Liver (tissue), 3 donors: ENCODE results near the gene DNASE2.

Experiments
- EGR1 ChIP-seq, 2 donors: IDR thresholded peaks; 2 replicates each; pipeline ENCODE4 v1.6.1; 2016 to 2018; ENCODE audit warnings: antibody characterized with exemption in 2 of 2, low read depth in 2 of 2
- GABPA ChIP-seq, 2 donors: IDR thresholded peaks in 1 of 2; conservative IDR thresholded peaks in 1 of 2; 2 replicates each; pipeline ENCODE4 v1.6.1; 2016; ENCODE audit warnings: antibody characterized with exemption in 2 of 2, mild to moderate bottlenecking in 1 of 2, moderate library complexity in 1 of 2
- HNF4G ChIP-seq: IDR thresholded peaks from 2 replicates; pipeline ENCODE4 v1.6.1; 2016; ENCODE audit warnings: antibody characterized with exemption
- TAF1 ChIP-seq: conservative IDR thresholded peaks from 2 replicates; pipeline ENCODE4 v1.6.1; 2016; ENCODE audit warnings: antibody characterized with exemption, mild to moderate bottlenecking
- YY1 ChIP-seq: IDR thresholded peaks from 2 replicates; pipeline ENCODE4 v1.6.1; 2016; ENCODE audit warnings: antibody characterized with exemption, mild to moderate bottlenecking
- TF ChIP-seq, protein P1 (sequence below): fragments of 150-350 bp; IDR thresholded peaks from 2 replicates; pipeline ENCODE4 v1.5.1; 2017; ENCODE audit warnings: improper control_type of control experiment, low read depth, low read length; ENCODE audit not compliant: missing input control
- TF ChIP-seq, protein P2 (sequence below): IDR thresholded peaks from 2 replicates; pipeline ENCODE4 v1.6.1; 2016; ENCODE audit warnings: antibody characterized with exemption
- TF ChIP-seq, protein P3 (sequence below): IDR thresholded peaks from 2 replicates; pipeline ENCODE4 v1.6.1; 2016; ENCODE audit warnings: antibody characterized with exemption, mild to moderate bottlenecking
- TF ChIP-seq, protein P4 (sequence below): IDR thresholded peaks from 2 replicates; pipeline ENCODE4 v1.6.1; 2016; ENCODE audit warnings: antibody characterized with exemption
- donor health status: healthy.
- donor health status: healthy.

GRCh38 chr19:12922959-12923358, 41.7 kb upstream of the DNASE2 start:
- TF ChIP-seq, protein P1, sequence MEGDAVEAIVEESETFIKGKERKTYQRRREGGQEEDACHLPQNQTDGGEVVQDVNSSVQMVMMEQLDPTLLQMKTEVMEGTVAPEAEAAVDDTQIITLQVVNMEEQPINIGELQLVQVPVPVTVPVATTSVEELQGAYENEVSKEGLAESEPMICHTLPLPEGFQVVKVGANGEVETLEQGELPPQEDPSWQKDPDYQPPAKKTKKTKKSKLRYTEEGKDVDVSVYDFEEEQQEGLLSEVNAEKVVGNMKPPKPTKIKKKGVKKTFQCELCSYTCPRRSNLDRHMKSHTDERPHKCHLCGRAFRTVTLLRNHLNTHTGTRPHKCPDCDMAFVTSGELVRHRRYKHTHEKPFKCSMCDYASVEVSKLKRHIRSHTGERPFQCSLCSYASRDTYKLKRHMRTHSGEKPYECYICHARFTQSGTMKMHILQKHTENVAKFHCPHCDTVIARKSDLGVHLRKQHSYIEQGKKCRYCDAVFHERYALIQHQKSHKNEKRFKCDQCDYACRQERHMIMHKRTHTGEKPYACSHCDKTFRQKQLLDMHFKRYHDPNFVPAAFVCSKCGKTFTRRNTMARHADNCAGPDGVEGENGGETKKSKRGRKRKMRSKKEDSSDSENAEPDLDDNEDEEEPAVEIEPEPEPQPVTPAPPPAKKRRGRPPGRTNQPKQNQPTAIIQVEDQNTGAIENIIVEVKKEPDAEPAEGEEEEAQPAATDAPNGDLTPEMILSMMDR = no peak
- TF ChIP-seq, protein P2, sequence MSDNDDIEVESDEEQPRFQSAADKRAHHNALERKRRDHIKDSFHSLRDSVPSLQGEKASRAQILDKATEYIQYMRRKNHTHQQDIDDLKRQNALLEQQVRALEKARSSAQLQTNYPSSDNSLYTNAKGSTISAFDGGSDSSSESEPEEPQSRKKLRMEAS = no peak
- no peak for TF ChIP-seq TAF1
- no peak for TF ChIP-seq YY1
- TF ChIP-seq, protein P3, sequence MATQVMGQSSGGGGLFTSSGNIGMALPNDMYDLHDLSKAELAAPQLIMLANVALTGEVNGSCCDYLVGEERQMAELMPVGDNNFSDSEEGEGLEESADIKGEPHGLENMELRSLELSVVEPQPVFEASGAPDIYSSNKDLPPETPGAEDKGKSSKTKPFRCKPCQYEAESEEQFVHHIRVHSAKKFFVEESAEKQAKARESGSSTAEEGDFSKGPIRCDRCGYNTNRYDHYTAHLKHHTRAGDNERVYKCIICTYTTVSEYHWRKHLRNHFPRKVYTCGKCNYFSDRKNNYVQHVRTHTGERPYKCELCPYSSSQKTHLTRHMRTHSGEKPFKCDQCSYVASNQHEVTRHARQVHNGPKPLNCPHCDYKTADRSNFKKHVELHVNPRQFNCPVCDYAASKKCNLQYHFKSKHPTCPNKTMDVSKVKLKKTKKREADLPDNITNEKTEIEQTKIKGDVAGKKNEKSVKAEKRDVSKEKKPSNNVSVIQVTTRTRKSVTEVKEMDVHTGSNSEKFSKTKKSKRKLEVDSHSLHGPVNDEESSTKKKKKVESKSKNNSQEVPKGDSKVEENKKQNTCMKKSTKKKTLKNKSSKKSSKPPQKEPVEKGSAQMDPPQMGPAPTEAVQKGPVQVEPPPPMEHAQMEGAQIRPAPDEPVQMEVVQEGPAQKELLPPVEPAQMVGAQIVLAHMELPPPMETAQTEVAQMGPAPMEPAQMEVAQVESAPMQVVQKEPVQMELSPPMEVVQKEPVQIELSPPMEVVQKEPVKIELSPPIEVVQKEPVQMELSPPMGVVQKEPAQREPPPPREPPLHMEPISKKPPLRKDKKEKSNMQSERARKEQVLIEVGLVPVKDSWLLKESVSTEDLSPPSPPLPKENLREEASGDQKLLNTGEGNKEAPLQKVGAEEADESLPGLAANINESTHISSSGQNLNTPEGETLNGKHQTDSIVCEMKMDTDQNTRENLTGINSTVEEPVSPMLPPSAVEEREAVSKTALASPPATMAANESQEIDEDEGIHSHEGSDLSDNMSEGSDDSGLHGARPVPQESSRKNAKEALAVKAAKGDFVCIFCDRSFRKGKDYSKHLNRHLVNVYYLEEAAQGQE = no peak
- TF ChIP-seq EGR1 (IDR thresholded peaks at IDR 0.05; ENCODE audit: low read depth in 2 of 2) = no peak
- TF ChIP-seq, protein P4, sequence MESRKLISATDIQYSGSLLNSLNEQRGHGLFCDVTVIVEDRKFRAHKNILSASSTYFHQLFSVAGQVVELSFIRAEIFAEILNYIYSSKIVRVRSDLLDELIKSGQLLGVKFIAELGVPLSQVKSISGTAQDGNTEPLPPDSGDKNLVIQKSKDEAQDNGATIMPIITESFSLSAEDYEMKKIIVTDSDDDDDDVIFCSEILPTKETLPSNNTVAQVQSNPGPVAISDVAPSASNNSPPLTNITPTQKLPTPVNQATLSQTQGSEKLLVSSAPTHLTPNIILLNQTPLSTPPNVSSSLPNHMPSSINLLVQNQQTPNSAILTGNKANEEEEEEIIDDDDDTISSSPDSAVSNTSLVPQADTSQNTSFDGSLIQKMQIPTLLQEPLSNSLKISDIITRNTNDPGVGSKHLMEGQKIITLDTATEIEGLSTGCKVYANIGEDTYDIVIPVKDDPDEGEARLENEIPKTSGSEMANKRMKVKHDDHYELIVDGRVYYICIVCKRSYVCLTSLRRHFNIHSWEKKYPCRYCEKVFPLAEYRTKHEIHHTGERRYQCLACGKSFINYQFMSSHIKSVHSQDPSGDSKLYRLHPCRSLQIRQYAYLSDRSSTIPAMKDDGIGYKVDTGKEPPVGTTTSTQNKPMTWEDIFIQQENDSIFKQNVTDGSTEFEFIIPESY = no peak
- TF ChIP-seq HNF4G = no peak
- TF ChIP-seq GABPA (IDR thresholded peaks at IDR 0.05 in 1 of 2, conservative IDR thresholded peaks at IDR 0.05 in 1 of 2) = no peak
